ENCODE results near the gene CHRNA4. TPM values are rescaled to one million over a fixed set of nuclear protein-coding genes. Genes with fewer than 3 reads are reported as not detected.

The CHRNA4 gene
- total and polyA plus RNA-seq, 10 of the 15 experiments (the other 5 are each of a cell fraction or from before 2014, with no cell fraction given) = 0.04 to 0.41 (median 0.06) TPM; not detected in 5

DNA sequence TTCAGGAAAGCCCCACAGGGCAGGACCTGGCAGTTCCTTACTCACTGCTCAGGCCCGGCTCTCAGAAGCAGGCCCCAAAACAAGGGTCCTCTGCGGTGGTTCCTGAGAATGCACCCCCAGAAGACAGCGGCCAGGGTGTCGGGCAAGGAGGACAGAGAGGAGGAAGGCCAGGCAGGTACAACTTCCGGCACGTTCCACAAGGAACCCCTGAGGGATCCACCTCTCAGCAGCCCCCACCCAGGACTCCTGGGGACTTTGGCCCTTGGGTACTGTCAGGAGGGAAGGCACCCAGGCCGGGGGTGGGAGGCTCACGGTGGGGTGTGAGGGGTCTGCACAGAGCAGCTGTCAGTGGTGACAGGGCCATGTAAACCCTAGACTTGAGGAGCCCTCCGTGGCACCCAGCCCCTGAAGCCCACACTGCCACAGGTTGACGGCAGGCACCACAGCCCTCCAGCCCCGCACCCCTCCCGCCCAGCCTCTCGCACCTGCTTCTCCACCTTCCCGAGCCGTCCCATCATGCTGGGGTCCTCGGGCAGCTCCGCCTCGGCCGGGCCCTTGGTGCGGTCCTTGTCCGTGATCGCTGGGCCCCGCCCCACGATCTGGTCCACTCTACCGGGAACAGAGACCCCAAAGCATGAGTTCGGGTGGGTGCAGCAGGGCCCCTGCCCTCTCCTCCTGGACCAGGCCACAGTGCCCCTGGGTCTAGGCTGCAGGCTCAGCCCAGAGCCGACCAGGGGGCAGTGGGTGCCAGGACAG lies 47.0 kb upstream of the CHRNA4 start:
- SMC1A ChIA-PET (ENCODE audit: uncharacterized antibody, unreplicated experiment) = no interaction called here
- Histone ChIP-seq H3K4me3 (no peak overlapping the region), H3K9me3 (replicated peaks; ENCODE audit: control insufficient read depth, insufficient read depth, low read length) (no peaks in the 10 kb centered on the region; the same call in 2 of the 3 replicates), H4K20me1 (ENCODE audit: control insufficient read depth, insufficient read depth) (no peaks in the 10 kb centered on the region), H3K4me2 (ENCODE audit: control insufficient read depth, insufficient read depth) (no peak overlapping the region), H3K36me3 (ENCODE audit: control insufficient read depth in 2 of 2, insufficient read depth in 2 of 2, low read length in 1 of 2) (no peaks in the 10 kb centered on the region), H2AFZ (ENCODE audit: control insufficient read depth, low read depth, low read length) (no peak overlapping the region), H3K27ac (ENCODE audit: control insufficient read depth, insufficient read depth) (no peak overlapping the region), H3K79me2 (ENCODE audit: control insufficient read depth, insufficient read depth, low read length) (no peaks in the 10 kb centered on the region), H3K9ac (ENCODE audit: control insufficient read depth, insufficient read depth, low read length) (no peak overlapping the region), H3K4me1 (ENCODE audit: control insufficient read depth, insufficient read depth, low read length) (no peaks in the 10 kb centered on the region), H3K27me3 (replicated peaks in 1 of 2; ENCODE audit: control insufficient read depth in 2 of 2, insufficient read depth in 2 of 2, low read length in 1 of 2) (no peaks in the 10 kb centered on the region)
- no peak for FAIRE-seq
- intact Hi-C loops (cut with micrococcal nuclease; ENCODE audit: unreplicated experiment) (no loop called here), in situ Hi-C loops (cut with MboI) (no loop called here)
- BruUV-seq (replicated peaks) = no TSS peak
- POLR2A ChIA-PET = no interaction called here
- RAD21 ChIA-PET (ENCODE audit: unreplicated experiment) = no interaction called here
- CTCF ChIA-PET = no interaction called here
- TF ChIP-seq, protein P1, sequence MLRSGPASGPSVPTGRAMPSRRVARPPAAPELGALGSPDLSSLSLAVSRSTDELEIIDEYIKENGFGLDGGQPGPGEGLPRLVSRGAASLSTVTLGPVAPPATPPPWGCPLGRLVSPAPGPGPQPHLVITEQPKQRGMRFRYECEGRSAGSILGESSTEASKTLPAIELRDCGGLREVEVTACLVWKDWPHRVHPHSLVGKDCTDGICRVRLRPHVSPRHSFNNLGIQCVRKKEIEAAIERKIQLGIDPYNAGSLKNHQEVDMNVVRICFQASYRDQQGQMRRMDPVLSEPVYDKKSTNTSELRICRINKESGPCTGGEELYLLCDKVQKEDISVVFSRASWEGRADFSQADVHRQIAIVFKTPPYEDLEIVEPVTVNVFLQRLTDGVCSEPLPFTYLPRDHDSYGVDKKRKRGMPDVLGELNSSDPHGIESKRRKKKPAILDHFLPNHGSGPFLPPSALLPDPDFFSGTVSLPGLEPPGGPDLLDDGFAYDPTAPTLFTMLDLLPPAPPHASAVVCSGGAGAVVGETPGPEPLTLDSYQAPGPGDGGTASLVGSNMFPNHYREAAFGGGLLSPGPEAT (IDR thresholded peaks at IDR 0.05; ENCODE audit: low read depth) = no peak
- TF ChIP-seq SUZ12 (IDR thresholded peaks at IDR 0.05; ENCODE audit: unreplicated experiment) (no peak), IKZF2 (IDR thresholded peaks at IDR 0.05) (no peak), NFYB (IDR thresholded peaks at IDR 0.05; ENCODE audit: insufficient read depth, low read depth, low read length) (no peak), SREBF2 (IDR thresholded peaks at IDR 0.05; ENCODE audit: low read length) (no peak), NR2C1 (IDR thresholded peaks at IDR 0.05) (no peak), SPI1 (IDR thresholded peaks at IDR 0.05; ENCODE audit: borderline replicate concordance, insufficient read depth, low read depth, low read length) (no peak), NR2C2 (IDR thresholded peaks at IDR 0.05; ENCODE audit: borderline replicate concordance, control insufficient read depth, insufficient read length, low read depth) (no peak), POLR2AphosphoS2 (IDR thresholded peaks at IDR 0.05; ENCODE audit: low read depth, low read length) (no peak), CREM (IDR thresholded peaks at IDR 0.05; ENCODE audit: low read depth) (no peak), ZBED1 (IDR thresholded peaks at IDR 0.05; ENCODE audit: borderline replicate concordance) (no peak), HDAC2 (IDR thresholded peaks at IDR 0.05) (no peak), KDM1A (IDR thresholded peaks at IDR 0.05; ENCODE audit: borderline replicate concordance) (no peak), NBN (IDR thresholded peaks at IDR 0.05) (no peak), KLF5 (IDR thresholded peaks at IDR 0.05; ENCODE audit: partially characterized antibody) (no peak), PML (IDR thresholded peaks at IDR 0.05; ENCODE audit: low read length) (no peak), POLR2A (IDR thresholded peaks at IDR 0.05; ENCODE audit: low read depth, low read length) (no peak), RBBP5 (conservative IDR thresholded peaks at IDR 0.05) (no peak)
- TF ChIP-seq, protein P2, sequence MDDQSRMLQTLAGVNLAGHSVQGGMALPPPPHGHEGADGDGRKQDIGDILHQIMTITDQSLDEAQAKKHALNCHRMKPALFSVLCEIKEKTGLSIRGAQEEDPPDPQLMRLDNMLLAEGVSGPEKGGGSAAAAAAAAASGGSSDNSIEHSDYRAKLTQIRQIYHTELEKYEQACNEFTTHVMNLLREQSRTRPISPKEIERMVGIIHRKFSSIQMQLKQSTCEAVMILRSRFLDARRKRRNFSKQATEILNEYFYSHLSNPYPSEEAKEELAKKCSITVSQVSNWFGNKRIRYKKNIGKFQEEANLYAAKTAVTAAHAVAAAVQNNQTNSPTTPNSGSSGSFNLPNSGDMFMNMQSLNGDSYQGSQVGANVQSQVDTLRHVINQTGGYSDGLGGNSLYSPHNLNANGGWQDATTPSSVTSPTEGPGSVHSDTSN (IDR thresholded peaks at IDR 0.05; ENCODE audit: insufficient replicate concordance, low read depth, low read length) = no peak
- TF ChIP-seq, protein P3, sequence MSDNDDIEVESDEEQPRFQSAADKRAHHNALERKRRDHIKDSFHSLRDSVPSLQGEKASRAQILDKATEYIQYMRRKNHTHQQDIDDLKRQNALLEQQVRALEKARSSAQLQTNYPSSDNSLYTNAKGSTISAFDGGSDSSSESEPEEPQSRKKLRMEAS (IDR thresholded peaks at IDR 0.05; ENCODE audit: low read depth, low read length) = no peak
- no peak for ATAC-seq
- 73% methylated on average over 26 of the region's 27 CpGs for WGBS (ENCODE audit: insufficient coverage, insufficient replicate concordance, low lambda C conversion rate, missing lambda C conversion rate)
- DNase-seq (ENCODE audit: low read depth, low spot score) = no peak
